ENCODE results near the gene PTF1A. TPM values are rescaled to one million over a fixed set of nuclear protein-coding genes. Genes with fewer than 3 reads are reported as not detected.
"Not testable (repeated sequence)": the region's sequence is repeated elsewhere in the genome, so short reads cannot be mapped to it uniquely, and the experiment has no call there.

Gene PTF1A
- total RNA-seq, 2 donors from 2014 or later: not detected

DNA sequence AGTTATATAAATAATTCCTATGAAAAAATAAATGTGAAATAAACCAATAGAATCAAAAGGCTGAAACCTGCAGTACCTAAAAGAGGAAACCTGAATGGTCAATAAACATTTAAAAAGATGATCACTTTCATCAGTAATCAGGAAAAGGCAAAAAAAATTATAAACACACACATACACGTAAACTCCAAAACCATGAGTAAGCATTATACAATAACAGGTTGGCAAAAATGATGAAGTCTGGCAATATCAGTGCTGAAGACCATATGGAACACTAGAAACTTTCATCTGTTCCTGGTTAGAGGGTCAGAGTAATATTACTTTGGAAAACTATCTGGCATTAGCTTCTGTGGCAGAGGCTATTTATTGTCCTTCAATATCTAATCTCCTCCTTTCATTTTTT lies 38.5 kb downstream of the PTF1A start:
- Histone ChIP-seq H3K27ac (no peak overlapping the region), H3K4me1 (no peaks in the 10 kb centered on the region), H3K4me3 (no peak overlapping the region), H3K9ac (ENCODE audit: low read depth in 2 of 2, low read length in 2 of 2) (no peak overlapping the region), H3K27me3 (no peaks in the 10 kb centered on the region), H3K9me3 (no peaks in the 10 kb centered on the region), H3K36me3 (no peaks in the 10 kb centered on the region)
- DNase-seq: no peak
- TF ChIP-seq, protein P1, sequence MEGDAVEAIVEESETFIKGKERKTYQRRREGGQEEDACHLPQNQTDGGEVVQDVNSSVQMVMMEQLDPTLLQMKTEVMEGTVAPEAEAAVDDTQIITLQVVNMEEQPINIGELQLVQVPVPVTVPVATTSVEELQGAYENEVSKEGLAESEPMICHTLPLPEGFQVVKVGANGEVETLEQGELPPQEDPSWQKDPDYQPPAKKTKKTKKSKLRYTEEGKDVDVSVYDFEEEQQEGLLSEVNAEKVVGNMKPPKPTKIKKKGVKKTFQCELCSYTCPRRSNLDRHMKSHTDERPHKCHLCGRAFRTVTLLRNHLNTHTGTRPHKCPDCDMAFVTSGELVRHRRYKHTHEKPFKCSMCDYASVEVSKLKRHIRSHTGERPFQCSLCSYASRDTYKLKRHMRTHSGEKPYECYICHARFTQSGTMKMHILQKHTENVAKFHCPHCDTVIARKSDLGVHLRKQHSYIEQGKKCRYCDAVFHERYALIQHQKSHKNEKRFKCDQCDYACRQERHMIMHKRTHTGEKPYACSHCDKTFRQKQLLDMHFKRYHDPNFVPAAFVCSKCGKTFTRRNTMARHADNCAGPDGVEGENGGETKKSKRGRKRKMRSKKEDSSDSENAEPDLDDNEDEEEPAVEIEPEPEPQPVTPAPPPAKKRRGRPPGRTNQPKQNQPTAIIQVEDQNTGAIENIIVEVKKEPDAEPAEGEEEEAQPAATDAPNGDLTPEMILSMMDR (IDR thresholded peaks at IDR 0.05): no peak
- intact Hi-C loops (cut with DNase I): no loop called here

DNA sequence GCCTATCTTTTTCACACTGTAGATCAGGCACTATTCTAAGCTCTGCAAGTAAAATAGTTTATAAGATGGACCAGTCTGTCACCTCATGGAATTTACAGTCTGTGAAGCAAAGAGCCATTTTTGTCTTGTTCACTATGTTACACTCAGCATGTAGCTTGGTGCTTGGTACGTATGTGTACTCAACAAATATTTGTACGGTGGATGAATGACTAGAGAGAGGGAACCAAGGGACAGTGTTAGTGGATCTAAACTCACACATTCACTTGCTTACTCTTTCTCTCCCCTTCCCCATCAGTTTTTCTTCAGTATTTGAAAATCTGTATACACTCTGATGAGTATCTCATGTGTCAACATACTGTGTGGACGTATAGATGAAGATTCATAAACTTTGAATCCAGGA lies 45.9 kb downstream of the PTF1A start:
- H3K36me3 ChIP-seq: no peaks in the 10 kb centered on the region
- TF ChIP-seq, protein P1 (IDR thresholded peaks at IDR 0.05): no peak
- DNase-seq: no peak

DNA sequence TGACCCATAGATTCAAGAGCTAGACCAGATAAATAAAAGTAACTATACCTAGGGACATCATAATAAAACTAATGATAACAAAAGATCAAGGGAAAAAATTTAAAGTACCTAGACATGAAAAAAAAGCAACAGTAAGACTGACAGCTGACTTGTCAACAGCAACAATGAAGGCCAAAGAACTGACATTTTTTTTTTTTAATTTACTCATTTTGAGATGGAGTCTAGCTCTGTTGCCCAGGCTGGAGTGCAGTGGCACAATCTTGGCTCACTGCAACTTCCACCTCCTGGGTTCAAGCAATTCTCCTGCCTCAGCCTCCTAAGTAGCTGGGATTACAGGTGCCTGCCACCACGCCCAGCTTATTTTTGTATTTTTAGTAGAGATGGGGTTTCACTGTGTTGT lies 49.7 kb downstream of the PTF1A start:
- intact Hi-C loops (cut with DNase I); H3K36me3 ChIP-seq; H3K9me3 ChIP-seq; H3K27ac ChIP-seq; H3K4me3 ChIP-seq; H3K27me3 ChIP-seq; H3K9ac ChIP-seq (ENCODE audit: low read depth in 2 of 2, low read length in 2 of 2); H3K4me1 ChIP-seq; DNase-seq: not testable (repeated sequence)

More for the DNA sequence above, 45.9 kb downstream of the PTF1A start:
- no peaks in the 10 kb centered on the region for H3K9me3 ChIP-seq
- H3K4me1 ChIP-seq: no peaks in the 10 kb centered on the region
- no peak overlapping the region for H3K4me3 ChIP-seq
- H3K27me3 ChIP-seq: no peaks in the 10 kb centered on the region
- H3K9ac ChIP-seq (ENCODE audit: low read depth in 2 of 2, low read length in 2 of 2): no peak overlapping the region
- H3K27ac ChIP-seq: no peak overlapping the region
- intact Hi-C loops (cut with DNase I): no loop called here

Other genes with a start within 250 kb of the PTF1A start
- 10 to 100 TPM; 29.2 to 43.2 TPM for gene MSRB2, start 96.7 kb upstream of the PTF1A start, total RNA-seq
- gene C10orf67, start 152.5 kb downstream of the PTF1A start, total RNA-seq: not detected
- gene OTUD1, start 246.8 kb downstream of the PTF1A start, total RNA-seq: 10 to 100 TPM in 1 of 2 donors, 1 to 10 TPM in 1; 6.6 to 20.7 TPM